DMS153 (cell line): ENCODE data around the gene ADAM19.
A peak's percentile ranks its signal among the peaks of the same experiment; 100 is the strongest.
"Not testable (repeated sequence)": the region's sequence is repeated elsewhere in the genome, so short reads cannot be mapped to it uniquely, and the experiment has no call there.

Experiments
- DNase-seq: peaks from one replicate; lab custom pipeline; 2025; lab: John Stamatoyannopoulos, UW

ADAM19 gene

GRCh38 chr5:157485340-157485739 lies 90.2 kb downstream of the ADAM19 start:
- DNase-seq = no peak

- DNase-seq = no peak
Measured at GRCh38 chr5:157484768-157485167, 90.8 kb downstream of the ADAM19 start.

DNA sequence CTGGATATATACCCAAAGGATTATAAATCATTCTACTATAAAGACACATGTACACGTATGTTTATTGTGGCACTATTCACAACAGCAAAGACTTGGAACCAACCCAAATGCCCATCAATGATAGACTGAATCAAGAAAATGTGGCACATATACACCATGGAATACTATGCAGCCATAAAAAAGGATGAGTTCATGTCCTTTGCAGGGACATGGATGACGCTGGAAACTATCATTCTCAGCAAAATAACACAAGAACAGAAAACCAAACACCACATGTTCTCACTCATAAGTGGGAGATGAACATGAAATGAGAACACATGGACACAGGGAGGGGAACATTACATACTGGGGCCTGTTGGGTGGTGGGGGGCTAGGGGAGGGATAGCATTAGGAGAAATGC lies 92.9 kb downstream of the ADAM19 start:
- DNase-seq = not testable (repeated sequence)

- DNase-seq = no peak
Measured at GRCh38 chr5:157481666-157482065, 93.9 kb downstream of the ADAM19 start.

- DNase-seq = no peak
Measured at GRCh38 chr5:157481265-157481664, 94.3 kb downstream of the ADAM19 start.

GRCh38 chr5:157479612-157480510 lies 95.7 kb downstream of the ADAM19 start:
- no peak for DNase-seq

GRCh38 chr5:157479166-157479565 lies 96.4 kb downstream of the ADAM19 start:
- no peak for DNase-seq

DNA sequence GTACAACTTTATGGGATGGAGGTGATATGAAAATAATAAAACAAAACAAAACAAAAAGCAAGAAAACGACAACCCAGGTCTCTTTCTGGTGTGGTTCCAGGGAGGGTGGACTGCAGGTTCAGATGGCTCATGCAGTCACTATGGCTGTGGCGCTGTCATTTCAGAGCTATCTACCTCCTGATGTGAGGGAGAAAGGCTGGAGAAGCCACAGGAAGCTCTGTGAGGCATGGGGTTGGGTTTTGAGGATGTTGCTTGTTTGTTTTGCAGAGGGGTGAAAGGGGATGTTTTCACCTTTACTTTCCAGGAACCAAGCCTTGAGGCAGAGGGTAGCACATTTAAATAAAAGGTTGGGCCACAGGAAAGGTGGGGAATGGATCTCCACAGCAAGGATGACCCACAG lies 96.8 kb downstream of the ADAM19 start:
- DNase-seq = no peak

DNA sequence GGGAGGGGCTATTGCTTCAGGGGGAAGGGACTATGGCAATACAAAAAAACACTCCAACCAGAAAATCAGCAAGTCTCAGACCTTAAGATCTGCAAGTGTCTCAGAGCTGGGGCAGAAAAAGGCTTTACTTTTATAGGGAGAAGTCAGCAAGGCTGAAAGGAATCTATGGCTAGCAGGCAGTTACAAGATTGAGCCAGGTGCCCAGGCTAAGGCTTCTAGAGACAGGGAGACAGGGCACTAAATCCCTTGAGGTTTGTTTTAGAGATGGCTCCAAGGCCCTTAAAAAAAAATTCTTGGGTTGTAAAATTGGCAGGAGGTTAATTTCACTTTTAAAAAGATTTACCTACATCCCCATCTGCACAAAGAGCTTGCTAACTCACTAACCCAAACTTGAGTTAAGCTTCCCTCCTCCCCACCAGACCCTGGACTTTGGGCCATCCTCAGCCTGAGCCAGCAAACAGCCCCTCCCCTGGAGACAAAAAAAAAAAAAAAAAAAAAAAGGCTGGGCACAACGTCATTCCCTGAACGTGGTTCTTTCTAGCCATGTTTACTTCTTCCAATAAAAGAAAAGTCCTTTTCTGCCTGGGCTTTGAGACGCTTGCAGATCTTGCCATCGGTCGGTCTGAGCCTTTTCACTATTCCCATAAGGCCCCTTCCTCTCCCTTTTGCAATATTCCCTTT lies 97.6 kb downstream of the ADAM19 start:
- no peak for DNase-seq

GRCh38 chr5:157476702-157477408 lies 98.7 kb downstream of the ADAM19 start:
- peak; percentile 31 for DNase-seq

DNA sequence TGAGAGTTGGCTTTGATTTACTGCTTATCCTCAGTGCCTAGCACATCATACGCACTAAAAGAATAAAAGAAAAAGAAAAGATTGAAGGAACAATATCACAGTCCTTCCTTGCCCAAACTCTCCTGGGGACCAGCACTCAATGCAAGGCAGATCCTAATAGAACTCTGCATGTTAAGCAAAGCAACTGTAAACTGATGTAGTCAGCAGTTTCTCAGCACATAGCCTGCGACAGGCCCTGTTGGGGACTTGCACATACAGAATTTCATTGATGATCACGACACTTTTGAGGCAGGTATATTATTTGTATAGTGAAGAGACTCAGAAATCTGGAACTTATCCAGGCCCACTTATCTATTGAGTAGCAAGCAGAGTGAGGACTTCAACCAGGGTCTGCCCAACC lies 100.1 kb downstream of the ADAM19 start:
- DNase-seq = peak; percentile 4

DNA sequence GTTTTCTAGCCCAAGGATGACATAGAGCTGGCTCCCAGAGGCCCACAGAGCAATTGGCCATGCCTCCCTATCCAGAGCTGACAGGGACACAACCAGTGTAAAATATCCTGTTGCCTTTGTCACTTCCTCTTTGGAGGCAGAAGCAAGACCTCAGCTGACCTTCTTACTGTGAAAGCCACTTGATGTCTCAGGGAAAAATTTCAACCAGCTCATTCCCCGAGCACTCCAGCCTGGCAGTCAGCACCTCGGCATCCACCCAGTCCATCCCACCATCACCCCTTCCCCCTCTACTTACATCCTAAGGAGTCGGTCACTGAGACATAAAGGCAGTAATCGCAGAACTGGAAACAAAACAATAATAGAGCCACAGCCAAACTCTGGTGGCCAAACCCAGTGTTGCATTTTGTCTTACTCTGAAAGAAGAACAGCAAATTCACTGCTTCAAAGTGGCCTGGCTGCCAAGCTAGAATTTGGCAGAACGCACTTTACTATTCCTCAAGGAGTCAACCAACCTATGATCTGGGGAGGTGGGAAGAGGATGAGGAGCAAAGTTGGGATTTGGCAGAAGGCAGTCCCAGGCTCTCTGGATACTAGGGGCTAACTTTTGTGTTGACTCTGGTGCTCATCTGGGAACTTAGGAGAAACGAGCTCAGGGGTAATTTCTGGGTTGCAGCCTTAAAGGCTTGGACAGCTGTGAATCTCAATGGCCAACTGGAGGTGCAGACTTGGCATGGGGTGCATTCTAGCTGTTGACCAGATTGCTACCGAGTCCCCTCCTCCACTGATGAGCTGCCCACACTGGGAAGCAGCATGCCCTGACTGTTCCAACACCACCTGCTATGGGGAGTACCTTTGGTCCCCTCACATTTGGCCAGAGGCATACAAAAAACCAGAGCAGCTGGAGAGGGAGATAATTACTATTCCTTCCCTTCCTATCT lies 101.9 kb downstream of the ADAM19 start:
- no peak for DNase-seq

DNA sequence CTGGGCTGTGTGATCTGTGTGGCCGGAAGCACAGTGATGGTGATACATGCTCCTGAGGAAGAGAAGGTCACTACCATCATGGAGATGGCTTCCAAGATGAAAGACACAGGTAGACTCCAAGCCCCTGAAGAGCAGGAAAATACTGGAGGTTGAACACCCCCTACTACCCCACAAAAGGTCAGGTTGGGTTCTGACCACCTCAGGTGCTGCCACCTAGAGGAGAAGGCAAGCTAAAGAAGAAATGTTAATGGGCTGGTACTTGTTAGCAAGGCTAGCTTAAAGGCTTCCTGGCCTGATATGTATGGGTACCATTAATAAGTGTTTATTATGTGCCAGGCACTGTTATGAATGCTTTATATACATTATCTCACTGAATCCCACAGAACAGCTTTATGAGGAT lies 103.9 kb downstream of the ADAM19 start:
- DNase-seq = no peak

DNA sequence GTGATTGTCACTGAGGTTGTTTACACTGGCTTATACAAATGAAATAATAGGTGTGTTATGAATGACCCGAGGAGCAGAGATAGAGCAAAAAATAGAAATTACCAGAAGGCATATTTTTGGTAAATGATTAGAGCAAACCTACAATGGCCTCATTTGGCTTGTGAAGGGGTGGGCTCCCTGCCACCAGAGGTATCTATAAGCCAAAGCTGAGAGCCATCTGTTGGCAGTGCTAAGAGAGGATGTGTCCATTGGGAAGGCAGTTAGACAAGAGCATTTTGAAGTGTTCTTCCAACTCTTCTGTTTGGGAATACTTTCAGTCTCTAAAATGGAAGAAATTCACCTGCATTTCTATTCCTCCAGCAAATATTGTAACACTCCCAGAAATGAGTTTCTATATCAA lies 104.9 kb downstream of the ADAM19 start:
- DNase-seq = no peak

DNA sequence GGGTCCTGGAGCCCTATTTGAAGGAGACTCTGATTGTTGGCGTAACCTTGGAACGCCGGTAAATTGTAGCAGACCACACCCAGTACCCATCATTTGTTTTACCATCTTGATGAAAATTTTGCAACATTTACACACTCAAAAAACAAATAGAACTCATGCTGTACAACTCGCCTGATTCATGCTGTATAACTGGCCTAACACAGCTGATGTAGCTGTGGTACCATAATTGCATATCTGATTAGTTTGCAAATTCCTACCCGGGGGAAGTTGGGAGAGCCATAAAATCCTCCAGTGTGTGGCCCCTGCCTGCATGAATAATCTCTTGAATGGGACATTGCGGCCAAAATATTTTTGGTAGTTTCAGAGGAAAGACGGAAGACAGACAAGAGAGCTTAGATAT lies 105.9 kb downstream of the ADAM19 start:
- DNase-seq = no peak

GRCh38 chr5:157469073-157469472 lies 106.5 kb downstream of the ADAM19 start:
- DNase-seq = no peak

GRCh38 chr5:157468293-157468965 lies 107.1 kb downstream of the ADAM19 start:
- no peak for DNase-seq

DNA sequence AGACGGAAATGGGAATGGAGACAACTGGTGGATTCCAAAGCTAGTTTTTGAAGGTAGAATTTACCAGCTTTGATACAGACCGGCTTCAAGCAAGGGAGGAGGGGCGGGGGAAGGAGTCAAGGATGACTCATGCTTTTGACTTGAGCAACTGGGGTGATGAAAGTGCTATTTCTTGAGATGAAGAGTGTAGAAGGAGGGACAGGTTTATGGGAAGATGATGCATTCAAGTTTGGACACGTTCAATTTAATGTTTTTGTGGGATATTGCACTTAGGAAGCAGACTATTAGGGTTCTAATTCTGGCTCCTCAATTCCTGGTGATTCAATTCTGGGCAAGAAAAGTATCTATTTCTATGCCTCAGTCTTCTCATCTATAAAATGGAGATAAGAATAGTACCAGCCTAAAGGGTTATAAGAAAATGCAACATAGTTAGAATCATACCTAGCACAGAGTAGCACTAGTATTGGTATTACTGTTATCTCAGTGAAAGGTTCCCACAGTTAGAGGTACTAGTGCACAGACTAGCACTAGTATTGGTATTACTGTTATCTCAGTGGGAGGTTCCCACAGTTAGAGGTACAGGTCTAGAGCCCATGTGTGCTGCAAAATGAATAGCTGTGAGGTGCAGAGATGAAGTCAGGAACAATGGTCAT lies 110.9 kb downstream of the ADAM19 start:
- DNase-seq = no peak

GRCh38 chr5:157463621-157464518 lies 111.7 kb downstream of the ADAM19 start:
- no peak for DNase-seq
